Pulmonary artery endothelial cell (primary cell): ENCODE data around the gene COG4. TPM values are rescaled to one million over a fixed set of nuclear protein-coding genes. Genes with fewer than 3 reads are reported as not detected.
"Not testable (repeated sequence)": the region's sequence is repeated elsewhere in the genome, so short reads cannot be mapped to it uniquely, and the experiment has no call there.

ENCODE experiments used
- DNase-seq: peaks from one replicate; pipeline ENCODE4 v3.0.0-alpha.2; 2011; ENCODE audit warnings: low read depth, low spot score
- total RNA-seq: library from RNA; depleted of rRNA; stranded (reverse); fragments of >200 nt; gene quantifications from 2 replicates; pipeline ENCODE4 v1.2.3, GENCODE V29; 2014

The COG4 gene
- 68.3 and 94.5 TPM in 2 replicates for total RNA-seq

DNA sequence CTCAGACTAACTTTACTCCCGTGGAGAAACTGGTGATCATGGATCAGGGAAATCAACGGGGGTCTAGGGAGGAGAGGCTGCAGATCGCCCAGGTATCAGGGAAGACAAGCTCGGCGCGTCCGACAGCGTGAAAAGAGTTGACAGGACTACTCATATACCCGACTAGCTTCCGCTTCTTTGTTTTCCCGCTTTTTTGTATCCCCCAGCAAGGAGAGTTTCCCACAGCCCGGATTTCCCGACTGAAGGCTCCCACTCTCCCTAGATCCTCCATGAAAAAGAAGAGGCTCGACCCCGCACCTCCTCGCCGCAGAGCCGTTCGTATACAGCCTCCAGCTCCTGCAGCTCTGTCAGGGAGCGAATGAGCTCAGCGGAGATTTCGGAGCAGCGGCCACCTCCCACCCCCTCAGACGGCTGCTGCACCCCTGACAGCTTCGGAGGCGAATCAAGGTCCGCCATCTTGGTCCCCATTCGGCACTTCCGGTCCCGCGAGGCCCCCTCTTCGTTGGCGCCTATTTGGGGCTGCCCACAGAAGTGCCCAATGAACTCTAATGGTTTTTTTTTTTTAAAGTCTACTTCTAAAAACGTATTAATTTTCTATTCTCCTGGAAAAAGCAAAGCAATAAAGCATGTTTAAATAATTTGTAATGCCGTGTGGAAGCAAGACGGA is at the start of gene COG4:
COG4 (minus strand) TSS at position 479 of the 667 bp plus-strand sequence; CDS start at position 468, 11 bp downstream.
- peak; percentile 44 for DNase-seq

DNA sequence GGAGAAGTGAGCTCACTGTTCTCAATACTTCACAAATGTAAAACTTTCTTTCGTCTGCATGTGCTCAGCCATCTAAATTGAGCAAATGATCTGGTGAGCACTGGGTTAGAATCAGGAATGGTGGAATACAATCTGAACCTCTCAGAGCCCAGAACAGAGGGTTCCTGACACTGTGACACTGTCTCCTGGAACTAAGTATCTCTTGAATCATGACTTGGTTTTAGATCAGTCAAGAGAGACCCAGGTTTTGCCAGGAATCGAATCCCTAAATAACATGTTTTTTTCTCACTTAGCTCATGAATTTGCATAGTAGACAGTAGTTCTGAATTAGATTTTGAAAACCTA is 49.5 kb upstream of the COG4 start:
- DNase-seq: no peak

GRCh38 chr16:70572050-70572925 is 48.9 kb upstream of the COG4 start:
- no peak for DNase-seq

DNA sequence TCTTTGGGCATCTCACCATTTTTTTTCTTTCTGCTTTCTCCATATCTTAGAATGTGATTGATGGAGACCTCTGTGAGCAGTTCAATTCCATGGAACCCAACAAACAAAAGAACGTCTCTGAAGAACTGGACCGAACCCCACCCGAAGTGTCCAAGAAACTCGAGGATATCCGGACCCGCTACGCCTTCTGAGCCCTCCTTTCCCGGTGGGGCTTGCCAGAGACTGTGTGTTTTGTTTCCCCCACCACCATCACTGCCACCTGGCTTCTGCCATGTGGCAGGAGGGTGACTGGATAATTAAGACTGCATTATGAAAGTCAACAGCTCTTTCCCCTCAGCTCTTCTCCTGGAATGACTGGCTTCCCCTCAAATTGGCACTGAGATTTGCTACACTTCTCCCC is 48.3 kb upstream of the COG4 start:
- DNase-seq: no peak

- DNase-seq: no peak
These were observed 47.7 kb upstream of the COG4 start for GRCh38 chr16:70570967-70571570.

DNA sequence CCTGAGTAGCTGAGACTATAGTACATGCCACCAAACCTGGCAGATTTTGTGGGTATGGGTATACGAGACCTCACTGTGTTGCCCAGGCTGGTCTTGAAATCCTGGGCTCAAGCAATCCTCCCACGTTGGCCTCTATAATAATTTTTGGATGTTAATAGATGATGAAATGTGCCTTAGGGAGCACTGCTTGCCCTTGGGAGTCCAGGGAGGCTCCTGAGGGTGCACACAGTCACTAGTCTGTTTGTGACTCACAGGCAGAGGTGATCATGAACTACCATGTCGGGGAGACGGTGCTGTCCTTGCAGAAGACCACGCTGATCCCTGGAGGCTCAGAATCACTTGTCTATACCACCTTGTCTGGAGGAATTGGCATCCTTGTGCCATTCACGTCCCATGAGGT is 46.4 kb upstream of the COG4 start:
- DNase-seq: no peak

- DNase-seq: no peak
These were observed 45.4 kb upstream of the COG4 start for GRCh38 chr16:70568601-70569237.

- no peak for DNase-seq
These were observed 41.7 kb upstream of the COG4 start for GRCh38 chr16:70565053-70565452.

DNA sequence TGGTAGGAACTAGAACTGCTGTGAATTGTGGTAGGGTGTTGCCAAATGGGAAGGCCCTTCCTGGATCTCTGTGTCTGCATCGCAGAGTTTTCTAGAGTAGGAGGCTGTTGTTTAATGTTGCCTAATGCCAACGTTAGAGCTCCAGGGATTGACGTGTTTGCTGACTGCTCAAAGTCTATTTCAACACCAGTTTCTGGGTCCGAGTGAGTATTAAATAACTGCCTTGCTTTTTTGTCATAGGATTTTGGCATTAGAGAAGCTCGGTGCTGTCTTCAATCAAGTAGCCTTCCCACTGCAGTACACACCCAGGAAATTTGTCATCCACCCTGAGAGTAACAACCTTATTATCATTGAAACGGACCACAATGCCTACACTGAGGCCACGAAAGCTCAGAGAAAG is 40.3 kb upstream of the COG4 start:
- DNase-seq: no peak

DNA sequence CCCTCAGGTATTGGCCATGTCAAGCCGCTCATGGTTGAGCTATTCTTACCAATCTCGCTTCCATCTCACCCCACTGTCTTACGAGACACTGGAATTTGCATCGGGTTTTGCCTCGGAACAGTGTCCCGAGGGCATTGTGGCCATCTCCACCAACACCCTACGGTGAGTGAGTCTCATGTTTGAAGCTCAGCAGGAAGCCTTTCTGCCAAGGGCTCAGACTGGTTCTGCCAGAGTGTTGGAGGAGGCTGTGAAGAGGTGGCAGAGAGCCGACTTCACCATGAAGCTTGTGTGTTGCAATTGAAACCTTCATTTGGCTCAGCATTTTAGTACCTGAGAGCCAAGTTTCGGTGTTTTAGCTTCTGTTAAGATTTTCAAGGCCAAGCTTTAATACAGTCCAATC is 38.3 kb upstream of the COG4 start:
- DNase-seq: no peak

GRCh38 chr16:70556063-70556462 is 32.7 kb upstream of the COG4 start:
- no peak for DNase-seq

DNA sequence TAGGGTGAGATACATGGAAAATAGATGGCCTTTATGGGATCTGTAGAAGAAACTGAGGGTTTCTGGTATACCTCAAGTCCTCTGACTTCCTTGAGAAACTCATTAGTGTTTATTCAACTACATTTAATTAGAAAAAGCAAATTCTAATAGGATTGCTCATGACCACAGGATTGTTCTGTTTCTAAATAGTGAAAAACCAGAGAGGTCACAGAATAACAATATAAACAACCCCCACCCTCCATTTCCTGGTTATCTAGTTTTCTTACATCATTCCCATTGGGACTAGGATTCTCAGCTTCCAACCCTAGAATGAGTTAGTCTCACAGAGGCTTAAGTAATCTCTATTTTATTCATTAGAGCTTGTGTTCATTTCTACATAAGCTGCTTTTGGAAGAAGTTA is 30.3 kb upstream of the COG4 start:
- DNase-seq: no peak

DNA sequence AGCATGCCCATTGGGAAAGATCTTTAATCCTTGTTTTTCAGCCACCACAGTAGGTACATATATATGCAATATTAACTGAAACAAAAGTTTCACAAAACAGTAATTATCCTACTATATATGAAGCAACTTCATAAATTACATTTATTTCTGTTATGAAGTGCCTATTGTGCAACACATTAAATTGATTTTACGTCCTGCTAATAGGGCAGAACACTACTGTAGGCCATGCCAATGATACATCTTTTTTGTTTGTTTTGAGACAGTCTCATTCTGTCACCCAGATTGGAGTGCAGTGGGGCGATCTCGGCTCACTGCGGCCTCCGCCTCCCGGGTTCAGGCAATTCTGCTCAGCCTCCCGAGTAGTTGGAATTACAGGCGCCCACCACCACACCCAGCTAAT is 29.3 kb upstream of the COG4 start:
- DNase-seq: no peak

DNA sequence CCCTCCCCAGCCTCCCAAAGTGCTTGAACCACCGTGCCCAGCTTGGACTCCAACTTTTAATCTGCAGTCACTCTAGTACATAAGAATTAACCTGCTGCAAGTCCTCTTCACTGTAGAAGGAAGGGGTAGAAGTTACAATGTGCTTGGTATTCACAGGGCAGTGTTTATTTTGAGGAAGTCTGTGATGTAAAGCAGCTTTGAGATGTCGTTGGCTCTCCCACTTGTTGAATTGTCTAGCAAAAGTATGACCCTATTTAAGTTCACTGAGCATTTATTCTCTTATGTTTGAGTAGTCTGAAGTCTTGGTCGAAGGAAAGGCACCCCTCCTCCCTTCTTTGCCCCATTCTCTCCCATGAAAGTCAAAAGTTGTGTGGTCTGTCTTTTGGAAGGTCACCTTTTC is 28.4 kb upstream of the COG4 start:
- DNase-seq: no peak

- no peak for DNase-seq
These were observed 26.7 kb upstream of the COG4 start for GRCh38 chr16:70550082-70550481.

- DNase-seq: no peak
These were observed 25.6 kb upstream of the COG4 start for GRCh38 chr16:70548936-70549335.

DNA sequence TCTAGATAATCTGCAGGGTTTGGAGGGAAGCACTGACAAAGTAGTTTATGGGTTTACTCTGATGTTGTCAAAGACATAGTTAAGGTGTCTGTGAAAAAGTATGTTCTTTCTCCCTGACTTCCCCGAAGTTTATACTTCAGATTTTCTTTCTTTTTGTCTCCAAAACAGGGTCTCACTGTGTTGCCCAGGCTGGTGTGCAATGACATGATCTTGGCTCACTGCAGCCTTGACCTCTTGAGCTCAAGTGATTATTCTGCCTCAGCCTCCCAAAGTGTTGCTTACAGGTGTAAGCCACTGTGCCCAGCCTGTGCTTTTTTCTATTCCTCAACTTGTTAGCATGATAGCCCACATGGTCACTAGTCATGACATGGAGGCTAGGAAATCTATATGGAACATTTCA is 21.2 kb upstream of the COG4 start:
- no peak for DNase-seq

DNA sequence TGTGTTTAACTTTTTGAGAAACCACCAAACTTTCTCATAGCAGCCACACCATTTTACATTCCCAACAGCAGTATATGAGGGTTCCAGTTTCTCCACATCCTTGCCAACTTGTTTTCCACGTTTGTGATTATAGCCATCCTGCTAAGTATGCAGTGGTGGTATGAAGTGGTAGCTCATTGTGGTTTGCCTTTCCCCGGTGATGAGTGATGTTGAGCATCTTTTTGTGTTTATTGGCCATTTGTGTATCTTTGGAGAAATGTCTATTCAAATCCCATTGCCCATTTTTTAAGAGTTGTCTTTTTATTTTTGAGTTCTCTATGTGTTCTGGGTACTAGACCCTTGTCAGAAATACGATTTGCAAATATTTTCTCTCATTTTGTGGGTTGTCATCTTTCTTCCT is 17.6 kb upstream of the COG4 start:
- DNase-seq: no peak

DNA sequence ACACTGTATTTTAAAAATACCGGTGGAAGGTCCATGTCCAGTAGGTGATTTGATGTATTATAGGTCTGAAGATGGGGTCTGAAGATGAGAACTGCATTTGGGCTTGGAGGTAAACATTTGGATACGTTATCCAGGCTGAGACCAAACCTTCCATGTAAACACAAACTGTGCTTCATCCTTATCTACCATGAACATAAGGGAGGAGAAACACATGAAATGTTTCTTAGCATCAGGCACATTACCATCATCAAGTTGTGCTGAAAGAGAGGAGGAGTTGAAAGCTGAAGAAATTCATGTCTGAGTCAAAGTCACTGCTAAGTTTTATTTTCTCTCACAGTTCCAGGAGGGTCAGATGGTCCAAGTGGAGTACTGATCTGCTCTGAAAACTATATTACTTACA is 11.6 kb upstream of the COG4 start:
- DNase-seq: no peak

- DNase-seq: not testable (repeated sequence)
These were observed 6.6 kb upstream of the COG4 start for GRCh38 chr16:70529954-70530353.

GRCh38 chr16:70529051-70529777 is 5.9 kb upstream of the COG4 start:
- DNase-seq: no peak
